ENCODE measurements around the gene B3GALT5. TPM values are rescaled to one million over a fixed set of nuclear protein-coding genes. Genes with fewer than 3 reads are reported as not detected.

Gene B3GALT5
- total RNA-seq, 4 donors from 2014 or later = under 0.01 to 1.2 (median 0.74) TPM

GRCh38 chr21:39651206-39651605 is 38.5 kb downstream of the B3GALT5 start:
- no peak overlapping the region for H3K27ac ChIP-seq (replicated peaks in 1 of 4)
- H3K27me3 ChIP-seq = no peaks in the 10 kb centered on the region
- no peak overlapping the region for H3K4me3 ChIP-seq
- 89% methylated on average over 3 of the region's 3 CpGs for WGBS
- no peaks in the 10 kb centered on the region for H3K4me1 ChIP-seq
- peaks cover 0 to 14% (median 10%) of the 10 kb centered on the region in 4 donors for H3K9me3 ChIP-seq
- no peak for DNase-seq (ENCODE audit: extremely low spot score)
- intact Hi-C loops (cut with DNase I) = no loop called here
- TF ChIP-seq POLR2A (IDR thresholded peaks at IDR 0.05; ENCODE audit: low read depth) = no peak
- TF ChIP-seq EP300 (IDR thresholded peaks at IDR 0.05) = no peak
- no peaks in the 10 kb centered on the region for H3K36me3 ChIP-seq

DNA sequence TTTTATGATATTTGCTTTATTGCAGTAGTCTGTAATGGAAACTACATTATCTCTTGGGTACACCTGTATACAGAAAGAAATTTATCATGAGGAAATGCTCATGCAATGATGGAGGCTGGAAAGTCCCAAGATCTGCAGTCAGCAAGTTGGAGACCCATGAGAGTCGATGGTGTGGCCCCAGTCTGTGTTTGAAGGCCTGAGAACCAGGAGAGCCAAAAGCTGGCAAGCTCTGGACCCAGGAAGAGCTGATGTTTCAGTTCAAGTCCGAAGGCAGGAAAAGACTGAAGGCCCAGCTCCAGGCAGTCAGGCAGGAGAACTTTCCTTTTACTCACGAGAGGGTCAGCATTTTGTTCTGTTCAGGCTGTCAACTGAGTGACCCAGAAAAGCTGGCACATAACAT is 42.2 kb downstream of the B3GALT5 start:
- Histone ChIP-seq H3K4me1 (peaks cover 4 to 9% (median 5%) of the 10 kb centered on the region in 4 donors), H3K27ac (replicated peaks in 1 of 4) (no peak overlapping the region), H3K9me3 (peaks cover 0 to 14% (median 10%) of the 10 kb centered on the region in 4 donors), H3K4me3 (no peak overlapping the region), H3K36me3 (no peaks in the 10 kb centered on the region), H3K27me3 (no peaks in the 10 kb centered on the region)
- DNase-seq (ENCODE audit: extremely low spot score) = no peak
- no peak for TF ChIP-seq EP300 (IDR thresholded peaks at IDR 0.05)
- TF ChIP-seq POLR2AphosphoS5 (IDR thresholded peaks at IDR 0.05) = no peak
- TF ChIP-seq POLR2A (IDR thresholded peaks at IDR 0.05; ENCODE audit: low read depth) = no peak
- TF ChIP-seq, protein P1, sequence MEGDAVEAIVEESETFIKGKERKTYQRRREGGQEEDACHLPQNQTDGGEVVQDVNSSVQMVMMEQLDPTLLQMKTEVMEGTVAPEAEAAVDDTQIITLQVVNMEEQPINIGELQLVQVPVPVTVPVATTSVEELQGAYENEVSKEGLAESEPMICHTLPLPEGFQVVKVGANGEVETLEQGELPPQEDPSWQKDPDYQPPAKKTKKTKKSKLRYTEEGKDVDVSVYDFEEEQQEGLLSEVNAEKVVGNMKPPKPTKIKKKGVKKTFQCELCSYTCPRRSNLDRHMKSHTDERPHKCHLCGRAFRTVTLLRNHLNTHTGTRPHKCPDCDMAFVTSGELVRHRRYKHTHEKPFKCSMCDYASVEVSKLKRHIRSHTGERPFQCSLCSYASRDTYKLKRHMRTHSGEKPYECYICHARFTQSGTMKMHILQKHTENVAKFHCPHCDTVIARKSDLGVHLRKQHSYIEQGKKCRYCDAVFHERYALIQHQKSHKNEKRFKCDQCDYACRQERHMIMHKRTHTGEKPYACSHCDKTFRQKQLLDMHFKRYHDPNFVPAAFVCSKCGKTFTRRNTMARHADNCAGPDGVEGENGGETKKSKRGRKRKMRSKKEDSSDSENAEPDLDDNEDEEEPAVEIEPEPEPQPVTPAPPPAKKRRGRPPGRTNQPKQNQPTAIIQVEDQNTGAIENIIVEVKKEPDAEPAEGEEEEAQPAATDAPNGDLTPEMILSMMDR (IDR thresholded peaks at IDR 0.05) = no peak
- 76% methylated on average over 3 of the region's 3 CpGs for WGBS
- intact Hi-C loops (cut with DNase I) = no loop called here

DNA sequence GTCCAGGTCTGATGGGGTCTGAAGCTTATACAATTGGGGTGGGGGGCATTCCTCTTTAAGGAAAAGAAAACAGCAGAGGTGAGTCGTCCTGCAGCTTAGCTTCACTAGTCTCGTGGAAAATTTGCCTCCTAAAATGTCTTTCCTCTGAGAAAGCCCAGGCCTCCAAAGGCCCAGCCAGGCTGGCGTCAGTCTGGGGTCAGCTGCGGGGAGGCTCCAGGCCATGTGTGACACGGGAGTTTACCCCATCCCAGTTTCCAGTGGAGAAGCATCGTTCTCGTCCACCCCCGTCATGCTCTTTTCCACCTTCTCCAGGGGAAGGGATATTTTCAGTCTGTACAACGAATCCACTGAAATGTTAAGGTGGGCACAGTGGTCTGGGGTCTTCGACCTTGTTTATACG is 42.8 kb downstream of the B3GALT5 start:
- Histone ChIP-seq H3K4me1 (peaks cover 10 to 15% (median 11%) of the 10 kb centered on the region in 4 donors), H3K27ac (replicated peaks in 1 of 4) (no peak overlapping the region), H3K36me3 (no peaks in the 10 kb centered on the region), H3K4me3 (no peak overlapping the region), H3K9me3 (peaks cover 0 to 14% (median 10%) of the 10 kb centered on the region in 4 donors), H3K27me3 (no peaks in the 10 kb centered on the region)
- intact Hi-C loops (cut with DNase I) = no loop called here
- 78% methylated on average over 8 of the region's 11 CpGs for WGBS
- TF ChIP-seq, protein P1 (IDR thresholded peaks at IDR 0.05) = no peak
- no peak for TF ChIP-seq EP300 (IDR thresholded peaks at IDR 0.05)
- DNase-seq (ENCODE audit: extremely low spot score) = no peak

GRCh38 chr21:39656209-39656608 is 43.5 kb downstream of the B3GALT5 start:
- peaks cover 14 to 19% (median 16%) of the 10 kb centered on the region in 4 donors for H3K4me1 ChIP-seq
- no peak overlapping the region for H3K27ac ChIP-seq (replicated peaks in 1 of 4)
- no peaks in the 10 kb centered on the region for H3K27me3 ChIP-seq
- no peaks in the 10 kb centered on the region for H3K36me3 ChIP-seq
- WGBS = 100% methylated on average over 1 of the region's 8 CpGs
- H3K4me3 ChIP-seq = no peak overlapping the region
- intact Hi-C loops (cut with DNase I) = no loop called here
- H3K9me3 ChIP-seq = peaks cover 0 to 14% (median 10%) of the 10 kb centered on the region in 4 donors
- TF ChIP-seq, protein P1 (IDR thresholded peaks at IDR 0.05) = no peak
- no peak for TF ChIP-seq POLR2A (IDR thresholded peaks at IDR 0.05; ENCODE audit: low read depth)
- no peak for DNase-seq (ENCODE audit: extremely low spot score)

DNA sequence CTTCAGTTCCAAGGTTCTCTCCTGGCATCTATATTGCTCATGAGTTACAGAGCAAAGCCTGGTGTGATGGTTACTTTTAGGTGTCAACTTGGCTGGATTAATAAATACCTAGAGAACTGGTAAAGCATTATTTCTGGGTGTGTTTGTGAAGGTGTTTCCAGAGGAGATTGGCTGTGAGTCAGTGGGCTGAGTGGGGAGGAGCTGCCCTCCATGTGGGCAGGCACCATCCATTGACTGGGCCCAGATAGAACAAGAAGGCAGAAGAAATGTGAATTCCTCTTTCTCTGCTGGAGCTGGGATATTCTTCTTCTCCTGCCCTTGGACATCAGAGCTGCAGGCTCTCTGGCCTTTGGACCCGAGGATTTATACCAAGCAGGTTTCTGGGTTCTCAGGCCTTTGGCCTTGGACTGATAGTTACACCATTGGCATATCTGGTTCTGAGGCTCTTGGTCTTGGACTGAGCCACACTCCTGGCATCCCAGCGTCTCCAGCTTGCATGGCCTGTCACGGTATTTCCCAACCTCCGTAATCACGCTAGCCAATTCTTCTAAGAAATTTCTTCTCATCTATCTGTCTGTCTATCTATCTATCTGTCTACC is 44.5 kb downstream of the B3GALT5 start:
- no peak for TF ChIP-seq POLR2AphosphoS5 (IDR thresholded peaks at IDR 0.05)
- TF ChIP-seq, protein P1 (IDR thresholded peaks at IDR 0.05) = no peak
- no peak for TF ChIP-seq EP300 (IDR thresholded peaks at IDR 0.05)
- no peak for TF ChIP-seq POLR2A (IDR thresholded peaks at IDR 0.05; ENCODE audit: low read depth)
- intact Hi-C loops (cut with DNase I) = no loop called here
- no peaks in the 10 kb centered on the region for H3K27me3 ChIP-seq
- H3K9me3 ChIP-seq = peaks cover 0 to 14% (median 10%) of the 10 kb centered on the region in 4 donors
- no peak overlapping the region for H3K27ac ChIP-seq (replicated peaks in 1 of 4)
- peaks cover 14 to 19% (median 16%) of the 10 kb centered on the region in 4 donors for H3K4me1 ChIP-seq
- no peak for DNase-seq (ENCODE audit: extremely low spot score)
- H3K4me3 ChIP-seq = no peak overlapping the region
- H3K36me3 ChIP-seq = no peaks in the 10 kb centered on the region
- 98% methylated on average over 5 of the region's 5 CpGs for WGBS

Data from esophagus muscularis mucosa (tissue), 4 donors.